HG02642 (cell line): ENCODE results near the gene SERPINI1.
A peak's percentile ranks its signal among the peaks of the same experiment; 100 is the strongest.

Source experiments
- ATAC-seq: cut with Tn5 transposase; IDR thresholded peaks from one replicate; pipeline ENCODE4 v1.9.1; 2021; ENCODE audit warnings: mild to moderate bottlenecking; ENCODE audit not compliant: unreplicated experiment, poor library complexity

The SERPINI1 gene

DNA sequence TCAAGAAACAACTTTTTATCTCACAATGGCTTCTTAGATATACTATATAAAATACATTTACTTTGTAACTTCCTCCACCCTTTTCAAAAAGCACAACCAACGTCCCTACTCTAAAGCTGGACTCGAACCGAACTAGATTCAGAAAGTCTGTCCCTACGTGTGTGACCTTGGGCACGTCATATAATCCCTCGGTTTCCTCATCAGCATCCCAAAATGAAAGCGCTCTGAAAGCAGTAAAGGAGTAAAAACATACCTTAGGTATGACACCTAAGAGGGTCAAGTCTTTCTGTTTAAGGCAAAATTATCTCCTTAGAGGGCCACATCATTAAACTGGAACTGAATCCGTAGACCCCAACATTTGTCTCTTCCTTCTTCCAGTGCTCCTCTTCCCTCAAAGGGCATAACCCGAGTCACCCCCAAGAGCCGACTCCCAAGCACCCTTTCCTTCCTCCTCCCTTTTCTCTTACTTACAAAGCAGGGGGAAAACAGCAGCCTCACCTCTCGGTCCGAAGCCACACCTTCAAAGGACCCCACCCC is 1.5 kb upstream of the SERPINI1 start:
- no peak for ATAC-seq

- peak; percentile 89 for ATAC-seq
Observed at GRCh38 chr3:167734498-167735232, 856 bp upstream of the SERPINI1 start, which contains the start of gene PDCD10. TSS of gene PDCD10 (minus strand) at chr3:167734892. CDS start at chr3:167720157, 14,735 bp downstream.

DNA sequence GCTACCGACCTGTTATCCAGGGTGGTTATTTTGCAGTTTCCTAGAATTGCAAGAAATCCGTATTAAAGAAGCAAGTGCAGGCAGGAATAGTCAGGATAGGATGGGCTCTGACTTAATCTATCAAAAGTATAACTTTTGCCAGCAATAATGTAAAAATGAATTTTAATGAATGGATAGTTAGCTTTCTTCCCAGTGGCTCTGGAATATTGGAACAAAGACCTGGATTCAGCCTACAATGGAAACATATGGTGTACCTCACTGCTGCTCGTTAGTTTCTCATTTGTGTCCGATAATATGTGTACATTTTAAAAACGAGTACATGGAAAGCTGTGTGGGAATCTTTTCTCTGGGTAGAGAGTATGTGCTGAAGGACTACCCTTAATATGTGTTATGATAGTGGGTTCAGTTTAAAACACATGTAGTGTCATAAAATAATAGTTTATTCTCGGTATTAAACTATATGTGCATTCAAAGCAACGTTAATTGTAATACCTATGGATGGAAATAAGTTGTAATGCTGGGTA is 805 bp downstream of the SERPINI1 start:
- no peak for ATAC-seq

GRCh38 chr3:167736997-167737396 is 1.5 kb downstream of the SERPINI1 start:
- no peak for ATAC-seq

GRCh38 chr3:167738037-167738436 is 2.5 kb downstream of the SERPINI1 start:
- ATAC-seq: no peak

GRCh38 chr3:167739190-167739810 is 3.8 kb downstream of the SERPINI1 start:
- ATAC-seq: no peak

- ATAC-seq: peak; percentile 98
Observed at GRCh38 chr3:167740961-167741587, 5.6 kb downstream of the SERPINI1 start.

DNA sequence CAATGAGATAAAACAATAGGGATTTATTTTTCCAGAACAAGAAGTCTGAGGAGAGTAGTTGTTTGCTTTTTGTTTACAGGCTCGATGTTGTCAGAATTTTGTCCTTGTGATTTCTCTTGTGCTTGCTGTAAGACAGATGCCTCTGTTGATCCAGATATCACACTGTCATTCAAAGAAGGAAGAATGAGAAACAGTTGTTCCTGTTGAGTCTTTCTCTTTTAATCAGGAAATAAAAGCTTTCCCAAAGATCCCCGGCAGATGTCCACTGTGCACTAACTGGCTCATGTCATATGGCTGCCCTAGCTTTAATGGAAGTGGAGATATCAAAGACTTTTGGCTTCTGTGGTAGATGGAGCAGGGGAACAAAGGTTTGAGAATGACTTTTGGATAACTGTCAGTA is 6.8 kb downstream of the SERPINI1 start:
- no peak for ATAC-seq

GRCh38 chr3:167743799-167744198 is 8.3 kb downstream of the SERPINI1 start:
- ATAC-seq: no peak

DNA sequence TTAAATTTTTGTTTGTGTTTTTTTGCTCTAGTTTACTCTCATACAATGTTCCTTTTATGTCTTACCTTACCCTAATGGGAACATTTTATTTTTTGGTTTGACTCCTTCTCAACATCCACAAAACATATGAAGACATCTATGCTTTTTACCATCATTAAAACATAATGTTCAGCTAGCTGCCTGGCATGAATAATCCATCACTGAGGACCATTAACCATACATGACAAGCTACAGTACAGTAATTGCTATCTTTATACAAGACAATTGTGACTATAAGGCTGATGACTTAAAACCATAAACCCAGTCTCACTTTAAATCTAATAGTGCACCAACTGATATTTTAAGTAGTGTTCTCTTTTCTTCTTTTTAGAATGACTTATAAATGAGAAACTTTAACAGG is 13.7 kb downstream of the SERPINI1 start:
- no peak for ATAC-seq

- no peak for ATAC-seq
Observed at GRCh38 chr3:167749728-167750127, 14.2 kb downstream of the SERPINI1 start.

GRCh38 chr3:167750272-167750971 is 14.9 kb downstream of the SERPINI1 start:
- peak; percentile 99 for ATAC-seq

- no peak for ATAC-seq
Observed at GRCh38 chr3:167754049-167754448, 18.5 kb downstream of the SERPINI1 start.

- ATAC-seq: no peak
Observed at GRCh38 chr3:167761302-167761701, 25.8 kb downstream of the SERPINI1 start.

GRCh38 chr3:167762296-167762695 is 26.8 kb downstream of the SERPINI1 start:
- ATAC-seq: no peak

- ATAC-seq: peak; percentile 47
Observed at GRCh38 chr3:167772992-167773391, 37.5 kb downstream of the SERPINI1 start.

- ATAC-seq: peak; percentile 76
Observed at GRCh38 chr3:167773584-167773983, 38.1 kb downstream of the SERPINI1 start.

DNA sequence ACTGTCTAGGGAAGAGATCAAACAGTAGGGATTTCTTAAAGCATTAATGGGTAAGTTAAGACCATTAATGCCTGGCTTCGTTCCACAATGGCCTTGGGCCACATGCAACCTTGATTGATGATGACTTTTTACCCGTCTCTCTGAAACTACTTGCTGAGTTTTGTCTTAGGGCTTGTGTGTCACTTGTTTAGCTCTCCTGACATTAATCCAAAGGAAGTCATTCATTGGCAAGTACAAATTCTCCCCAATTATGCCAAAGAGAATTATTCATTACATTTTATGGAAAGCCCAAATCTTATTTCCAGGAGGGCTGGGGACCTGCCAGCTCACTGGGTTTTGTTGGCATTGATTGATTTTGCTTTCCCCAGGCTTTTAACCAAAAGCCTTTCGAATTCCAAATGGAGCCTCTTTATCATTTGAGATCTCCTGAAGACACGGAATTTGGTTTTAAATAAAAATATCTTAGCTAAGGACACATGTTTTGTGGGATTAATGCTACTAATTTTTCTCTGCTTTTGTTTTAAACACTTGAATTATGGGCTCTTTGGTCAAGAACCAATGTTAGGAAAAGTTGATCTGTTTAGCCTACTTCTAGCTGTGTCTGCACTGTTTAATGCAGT is 40.7 kb downstream of the SERPINI1 start:
- ATAC-seq: no peak

GRCh38 chr3:167777356-167777755 is 41.8 kb downstream of the SERPINI1 start:
- peak; percentile 51 for ATAC-seq
